Measurements from ENCODE around the gene PROX1.

- TF ChIP-seq CTCF (IDR thresholded peaks at IDR 0.05; ENCODE audit: low read depth, low read length) (no peak), EZH2phosphoT487 (IDR thresholded peaks at IDR 0.05; ENCODE audit: low read depth) (no peak)
Measured at GRCh38 chr1:214002060-214002459, 14.3 kb downstream of the PROX1 start.
